ENCODE results near the gene DRAXIN.

The DRAXIN gene

GRCh38 chr1:11691302-11691914 lies at the start of gene DRAXIN:
Gene DRAXIN, plus strand, starts transcription at chr1:11691710. Its CDS starts 14,549 bp downstream, at chr1:11706259.
- DNase-seq (ENCODE audit: low spot score): peak; percentile 82

- no peak for DNase-seq (ENCODE audit: low spot score)
Observed at GRCh38 chr1:11641776-11642305, 49.7 kb upstream of the DRAXIN start.

- DNase-seq (ENCODE audit: low spot score): peak; percentile 78
Observed at GRCh38 chr1:11642418-11643017, 49.0 kb upstream of the DRAXIN start.

DNA sequence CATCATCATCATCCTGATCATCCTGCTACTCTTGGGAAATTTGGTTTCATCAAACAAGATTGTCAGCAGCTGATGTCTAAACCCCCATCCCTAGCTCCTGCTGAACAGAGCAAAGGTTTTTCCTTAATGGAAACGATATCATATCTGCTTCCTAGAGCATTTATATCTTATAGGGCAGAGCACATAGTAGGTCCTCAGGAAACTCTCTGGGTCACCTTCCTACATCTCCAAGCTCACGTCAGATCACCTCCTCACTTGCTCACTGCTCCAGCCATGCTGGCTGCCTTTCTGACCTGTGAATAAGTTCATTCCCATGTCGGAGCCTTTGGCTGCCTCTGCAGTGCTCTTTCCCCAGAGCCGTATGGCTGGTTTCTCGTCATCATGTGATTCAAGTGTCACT lies 47.7 kb upstream of the DRAXIN start:
- DNase-seq (ENCODE audit: low spot score): no peak

- DNase-seq (ENCODE audit: low spot score): no peak
Observed at GRCh38 chr1:11645270-11645669, 46.2 kb upstream of the DRAXIN start.

GRCh38 chr1:11645670-11646265 lies 45.7 kb upstream of the DRAXIN start:
- peak; percentile 88 for DNase-seq (ENCODE audit: low spot score)

- no peak for DNase-seq (ENCODE audit: low spot score)
Observed at GRCh38 chr1:11646317-11646716, 45.2 kb upstream of the DRAXIN start.

- no peak for DNase-seq (ENCODE audit: low spot score)
Observed at GRCh38 chr1:11647333-11647732, 44.2 kb upstream of the DRAXIN start.

GRCh38 chr1:11648039-11648438 lies 43.5 kb upstream of the DRAXIN start:
- DNase-seq (ENCODE audit: low spot score): no peak

DNA sequence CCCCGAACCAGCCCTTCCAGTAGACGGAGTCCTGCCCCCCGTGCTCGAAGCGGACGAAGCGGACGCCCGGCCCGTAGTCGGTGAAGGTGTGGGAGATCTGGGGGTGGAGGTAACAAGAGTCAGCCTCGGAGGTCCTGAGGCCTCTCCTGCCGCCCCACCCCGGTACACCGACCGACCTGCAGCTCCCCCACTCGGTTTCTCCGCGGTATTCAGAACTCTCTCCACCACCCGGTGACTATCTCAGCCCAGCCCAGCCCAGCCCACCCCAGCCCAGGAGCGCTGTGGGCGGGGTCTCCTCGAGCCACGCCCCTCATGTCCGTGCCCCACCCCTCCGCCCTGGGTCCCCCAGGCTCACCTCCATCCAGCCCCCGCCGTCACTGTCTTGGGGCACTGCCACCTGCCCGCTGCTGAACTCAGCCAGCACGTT lies 42.8 kb upstream of the DRAXIN start:
- peak; percentile 70 for DNase-seq (ENCODE audit: low spot score)

DNA sequence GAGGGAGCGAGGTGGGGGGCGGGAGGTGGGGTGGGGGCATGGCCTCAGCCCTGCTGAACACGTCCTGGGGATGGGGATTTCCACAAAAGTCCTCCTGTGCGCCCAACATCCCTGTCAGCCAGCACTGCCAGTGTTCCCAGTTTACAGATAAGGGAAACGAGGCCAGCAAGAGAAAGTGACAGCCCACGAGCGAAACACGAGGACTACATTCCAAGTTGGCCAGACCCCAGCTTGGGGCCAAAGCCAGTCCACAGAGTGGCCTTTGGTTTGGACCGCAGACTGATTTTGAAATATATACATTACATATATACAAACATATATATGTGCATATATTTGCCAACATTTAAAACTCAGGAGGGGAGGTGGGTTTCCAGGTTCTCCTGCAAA lies 42.3 kb upstream of the DRAXIN start:
- DNase-seq (ENCODE audit: low spot score): no peak

DNA sequence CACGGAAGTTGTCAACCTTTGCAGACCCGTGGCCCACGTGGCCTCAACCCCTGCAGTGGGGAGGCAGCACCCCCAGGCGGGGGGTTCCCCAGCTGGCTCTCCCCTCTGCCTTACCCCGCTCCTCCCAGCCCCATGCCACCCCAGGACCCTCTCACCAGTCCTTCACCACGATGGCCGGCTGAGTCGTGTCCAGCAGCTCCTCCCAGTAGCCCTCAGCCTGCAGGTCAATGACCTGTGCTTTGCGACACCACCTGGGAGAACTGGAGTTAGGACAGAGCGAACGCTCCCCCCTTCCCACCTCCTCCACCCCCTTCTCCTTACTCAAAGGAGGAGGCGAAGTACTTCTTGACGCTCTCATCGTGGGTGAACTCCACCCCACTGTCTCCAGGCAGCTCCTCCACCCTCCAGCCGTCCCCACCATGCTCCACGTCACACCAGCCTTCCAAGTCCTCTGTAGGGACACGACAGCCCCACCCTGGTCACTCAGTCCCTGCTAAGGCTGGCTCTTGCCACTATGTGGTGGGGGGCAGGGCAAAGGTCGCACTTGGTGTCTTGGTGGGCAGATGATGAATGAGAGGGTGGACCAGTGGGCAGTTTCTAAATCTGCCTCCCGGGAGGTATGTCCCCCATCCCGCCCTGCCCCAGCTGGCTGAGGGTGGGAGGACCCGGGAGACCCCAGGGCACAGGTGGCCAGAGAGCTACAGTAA lies 41.7 kb upstream of the DRAXIN start:
- DNase-seq (ENCODE audit: low spot score): no peak

- DNase-seq (ENCODE audit: low spot score): peak; percentile 82
Observed at GRCh38 chr1:11650331-11650991, 41.0 kb upstream of the DRAXIN start.

DNA sequence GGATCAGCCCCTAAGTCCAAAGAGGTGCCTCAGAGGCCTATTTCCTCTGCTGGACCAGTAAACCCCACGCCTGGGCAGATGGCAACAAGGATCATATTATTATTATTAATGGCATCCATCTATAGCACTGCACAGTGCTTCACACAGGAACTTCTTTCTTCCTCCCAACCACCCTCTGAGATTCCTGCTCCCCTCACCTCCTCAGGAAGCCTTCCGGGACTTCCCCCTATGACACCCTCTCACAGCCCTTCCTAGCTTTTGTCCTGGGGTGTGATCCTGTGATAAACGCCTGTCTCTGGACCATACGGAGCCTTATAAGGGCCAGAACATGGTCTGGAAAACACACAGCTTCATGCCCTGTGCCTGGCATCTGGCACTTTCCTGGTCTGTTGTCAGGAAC lies 40.5 kb upstream of the DRAXIN start:
- DNase-seq (ENCODE audit: low spot score): no peak

GRCh38 chr1:11652203-11652780 lies 39.2 kb upstream of the DRAXIN start:
- no peak for DNase-seq (ENCODE audit: low spot score)

DNA sequence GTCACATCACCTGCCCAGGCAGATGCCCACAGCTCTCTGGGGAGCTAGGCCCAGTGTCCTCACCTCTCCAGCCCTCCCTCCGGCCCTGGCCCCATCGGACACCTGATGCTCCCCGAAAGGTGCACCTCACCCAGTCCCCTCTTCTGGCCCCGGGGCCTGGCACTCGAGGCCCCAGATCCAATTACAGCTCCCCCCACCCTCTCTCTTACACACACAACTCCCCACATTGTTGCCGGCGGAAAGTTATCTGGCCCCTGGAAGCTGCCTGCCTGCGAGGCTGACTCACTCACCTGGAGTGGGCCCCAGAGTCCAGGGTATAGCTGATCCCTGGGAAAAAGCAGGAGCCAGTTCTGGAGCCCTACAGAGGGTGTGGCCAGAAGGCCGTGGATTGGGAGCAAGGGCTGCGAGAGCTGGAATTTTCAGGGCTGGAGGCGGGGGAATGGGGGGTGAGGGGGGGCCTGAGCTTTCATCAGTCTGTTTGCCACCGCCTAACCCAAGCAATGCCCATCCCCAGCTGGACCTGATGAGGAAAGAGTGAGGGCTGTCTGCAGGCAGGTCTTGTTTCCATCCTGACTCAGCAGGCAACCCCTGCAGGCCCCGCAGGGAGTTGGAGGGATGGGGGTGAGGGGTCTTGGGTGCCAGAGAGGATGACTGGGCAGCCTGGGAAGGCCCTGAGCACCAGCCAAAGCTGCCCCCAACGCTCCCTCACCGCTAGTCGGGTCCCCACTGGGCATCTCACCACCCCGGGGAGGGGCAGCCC lies 38.2 kb upstream of the DRAXIN start:
- no peak for DNase-seq (ENCODE audit: low spot score)

- no peak for DNase-seq (ENCODE audit: low spot score)
Observed at GRCh38 chr1:11653861-11654136, 37.7 kb upstream of the DRAXIN start.

DNA sequence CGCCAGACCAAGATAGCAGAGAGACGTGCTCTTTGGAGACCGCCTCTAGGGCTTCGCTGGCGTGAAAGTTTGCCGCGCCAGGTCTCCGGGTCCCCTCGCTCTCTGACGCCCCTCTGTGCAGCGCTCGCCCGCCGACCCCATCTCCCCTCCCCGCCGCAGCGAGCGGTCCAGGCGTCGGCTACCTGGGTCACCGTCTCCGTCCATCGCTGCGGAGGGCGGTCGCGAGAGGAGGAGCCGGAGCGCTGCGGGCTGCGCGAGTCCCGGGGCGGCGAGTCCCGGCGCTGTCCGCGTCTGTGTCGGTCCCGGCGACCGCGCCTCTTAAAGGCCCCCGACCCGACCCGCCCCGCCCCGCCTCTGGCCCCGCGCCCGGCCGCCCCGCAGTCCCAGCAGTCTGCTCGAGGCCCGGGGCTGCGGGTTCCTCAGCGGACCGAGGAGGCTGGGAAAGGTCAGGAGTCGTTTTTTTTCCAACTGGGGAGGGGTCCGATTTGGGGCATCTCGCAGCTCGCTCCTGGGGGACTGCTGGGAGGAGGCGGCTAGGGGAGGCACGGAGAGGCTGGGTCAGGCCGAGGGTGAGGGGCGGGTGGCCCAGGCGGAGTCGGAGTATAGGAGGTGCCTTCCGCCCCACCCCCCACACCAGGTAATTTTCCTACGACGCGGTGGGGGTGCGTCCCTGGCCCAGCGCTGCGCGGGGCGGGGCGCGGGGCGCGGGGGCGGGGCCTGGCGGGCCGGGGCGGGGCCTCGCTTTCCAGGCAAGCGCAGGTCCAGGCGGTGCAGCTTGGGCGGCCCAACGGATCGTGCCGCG lies 37.2 kb upstream of the DRAXIN start, which contains the start of the genes FBXO2 and FBXO44:
Gene FBXO2 (minus strand): TSS at position 293 of the 802 bp plus-strand sequence. CDS start 89 bp downstream, at position 204.
Gene FBXO44 (plus strand): TSS at position 741 of the 802 bp plus-strand sequence. CDS start 959 bp downstream, outside the sequence.
- DNase-seq (ENCODE audit: low spot score): peak; percentile 74

- peak; percentile 47 for DNase-seq (ENCODE audit: low spot score)
Observed at GRCh38 chr1:11654939-11655808, 36.3 kb upstream of the DRAXIN start.

All from ecto neural progenitor cell (in vitro differentiated cells).